C4-2B (cell line): ENCODE measurements around the gene TRIM34.
"Not testable (repeated sequence)": the region's sequence is repeated elsewhere in the genome, so short reads cannot be mapped to it uniquely, and the experiment has no call there.

ENCODE experiments used
- H3K27ac ChIP-seq: fragments of 450-650 bp; 2 replicates; pipeline ENCODE4 v1.5.1; 2017
- CTCF ChIP-seq: fragments of 450-650 bp; conservative IDR thresholded peaks from 2 replicates; pipeline ENCODE4 v1.5.1; 2017; ENCODE audit warnings: mild to moderate bottlenecking
- ZFX ChIP-seq: fragments of 450-650 bp; IDR thresholded peaks from 2 replicates; pipeline ENCODE4 v1.6.1; 2017

Gene TRIM34

GRCh38 chr11:5671831-5672230 is 47.0 kb downstream of the TRIM34 start:
- no peak overlapping the region for H3K27ac ChIP-seq
- TF ChIP-seq CTCF, result no peak
- no peak for TF ChIP-seq ZFX

GRCh38 chr11:5674391-5674790 is 49.6 kb downstream of the TRIM34 start:
- no peak overlapping the region for H3K27ac ChIP-seq
- TF ChIP-seq CTCF (no peak), ZFX (no peak)

GRCh38 chr11:5679811-5680210 is 55.0 kb downstream of the TRIM34 start:
- H3K27ac ChIP-seq, result no peak overlapping the region
- TF ChIP-seq CTCF, result no peak
- TF ChIP-seq ZFX, result no peak

- not testable (repeated sequence) for H3K27ac ChIP-seq
Measured at GRCh38 chr11:5682890-5683441, 58.2 kb downstream of the TRIM34 start.

- H3K27ac ChIP-seq, result peak overlapping the region; percentile 65
Measured at GRCh38 chr11:5683620-5684019, 58.8 kb downstream of the TRIM34 start.

- peak overlapping the region; percentile 65 for H3K27ac ChIP-seq
- TF ChIP-seq CTCF, result no peak
- TF ChIP-seq ZFX, result no peak
Measured at GRCh38 chr11:5684036-5684645, 59.3 kb downstream of the TRIM34 start.

- H3K27ac ChIP-seq, result peak within 1 kb of the TSS; percentile 65
Measured at GRCh38 chr11:5684646-5685362, 60.0 kb downstream of the TRIM34 start, which contains the start of gene TRIM5. Gene TRIM5, minus strand, starts transcription at chr11:5685074. Its CDS starts 4,897 bp downstream, at chr11:5680177.

More at GRCh38 chr11:5684646-5685362, 60.0 kb downstream of the TRIM34 start, which contains the start of gene TRIM5:
- TF ChIP-seq ZFX (no peak), CTCF (peak; percentile 79)
